Measurements from ENCODE around the gene PLXNA4. TPM values are rescaled to one million over a fixed set of nuclear protein-coding genes. Genes with fewer than 3 reads are reported as not detected.

The PLXNA4 gene
- total RNA-seq, 1 donor from 2014 or later, result 14.0 TPM

DNA sequence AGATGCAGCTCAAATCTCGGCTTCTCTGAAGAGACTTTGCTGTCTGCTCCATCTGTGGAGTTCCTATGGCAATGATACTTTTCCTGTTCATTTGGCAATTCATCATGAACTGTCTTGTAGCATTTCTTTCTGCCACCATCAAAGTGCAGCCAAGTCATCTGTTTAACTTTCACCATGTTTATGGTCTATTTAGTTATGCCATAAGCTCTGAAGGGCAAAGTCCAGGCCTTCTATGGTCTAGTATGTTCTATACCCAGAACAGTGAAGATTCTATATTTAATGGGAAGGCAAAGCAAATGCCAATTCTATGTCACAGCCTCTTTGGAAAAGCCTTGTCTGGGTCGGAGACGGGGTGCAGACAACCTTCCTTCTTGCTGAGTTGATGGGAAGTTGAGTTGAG is 472.6 kb downstream of the PLXNA4 start:
- H3K36me3 ChIP-seq, result no peaks in the 10 kb centered on the region
- no peak for TF ChIP-seq POLR2AphosphoS5 (IDR thresholded peaks at IDR 0.05; ENCODE audit: insufficient read depth in 1 of 2, low read depth in 1 of 2)
- TF ChIP-seq, protein P1, sequence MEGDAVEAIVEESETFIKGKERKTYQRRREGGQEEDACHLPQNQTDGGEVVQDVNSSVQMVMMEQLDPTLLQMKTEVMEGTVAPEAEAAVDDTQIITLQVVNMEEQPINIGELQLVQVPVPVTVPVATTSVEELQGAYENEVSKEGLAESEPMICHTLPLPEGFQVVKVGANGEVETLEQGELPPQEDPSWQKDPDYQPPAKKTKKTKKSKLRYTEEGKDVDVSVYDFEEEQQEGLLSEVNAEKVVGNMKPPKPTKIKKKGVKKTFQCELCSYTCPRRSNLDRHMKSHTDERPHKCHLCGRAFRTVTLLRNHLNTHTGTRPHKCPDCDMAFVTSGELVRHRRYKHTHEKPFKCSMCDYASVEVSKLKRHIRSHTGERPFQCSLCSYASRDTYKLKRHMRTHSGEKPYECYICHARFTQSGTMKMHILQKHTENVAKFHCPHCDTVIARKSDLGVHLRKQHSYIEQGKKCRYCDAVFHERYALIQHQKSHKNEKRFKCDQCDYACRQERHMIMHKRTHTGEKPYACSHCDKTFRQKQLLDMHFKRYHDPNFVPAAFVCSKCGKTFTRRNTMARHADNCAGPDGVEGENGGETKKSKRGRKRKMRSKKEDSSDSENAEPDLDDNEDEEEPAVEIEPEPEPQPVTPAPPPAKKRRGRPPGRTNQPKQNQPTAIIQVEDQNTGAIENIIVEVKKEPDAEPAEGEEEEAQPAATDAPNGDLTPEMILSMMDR (IDR thresholded peaks at IDR 0.05), result no peak
- no peak for TF ChIP-seq POLR2A (IDR thresholded peaks at IDR 0.05)
- DNase-seq (ENCODE audit: extremely low spot score in 2 of 2), result no peak
- H3K27me3 ChIP-seq, result no peaks in the 10 kb centered on the region
- intact Hi-C loops (cut with DNase I), result no loop called here
- no peaks in the 10 kb centered on the region for H3K4me1 ChIP-seq
- no peak overlapping the region for H3K27ac ChIP-seq
- H3K9me3 ChIP-seq, result no peaks in the 10 kb centered on the region
- H3K4me3 ChIP-seq, result no peak overlapping the region

DNA sequence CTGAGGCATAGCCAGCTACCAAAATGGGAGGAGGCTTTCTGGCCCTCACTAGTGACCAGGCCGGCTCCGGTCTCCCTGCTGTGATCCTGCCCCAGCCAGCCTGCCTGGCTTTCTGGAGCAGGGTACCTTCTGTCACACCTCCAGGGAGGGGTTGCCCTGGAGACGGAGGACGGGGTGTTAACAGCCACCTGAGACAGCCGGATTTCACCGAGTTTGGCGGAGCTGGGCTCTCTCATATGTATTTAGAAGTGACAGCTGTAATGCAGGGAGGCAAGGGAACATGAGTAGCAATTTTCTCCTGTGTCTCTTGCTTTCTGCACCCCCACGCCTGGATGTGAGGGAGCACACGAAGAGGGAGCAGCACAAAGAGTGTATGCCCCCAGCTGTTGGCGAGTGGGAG is 473.3 kb downstream of the PLXNA4 start:
- no peak overlapping the region for H3K27ac ChIP-seq
- no peak overlapping the region for H3K4me3 ChIP-seq
- intact Hi-C loops (cut with DNase I), result no loop called here
- no peaks in the 10 kb centered on the region for H3K9me3 ChIP-seq
- H3K27me3 ChIP-seq, result no peaks in the 10 kb centered on the region
- no peaks in the 10 kb centered on the region for H3K36me3 ChIP-seq
- TF ChIP-seq POLR2AphosphoS5 (IDR thresholded peaks at IDR 0.05; ENCODE audit: insufficient read depth in 1 of 2, low read depth in 1 of 2), result no peak
- no peak for TF ChIP-seq POLR2A (IDR thresholded peaks at IDR 0.05)
- TF ChIP-seq, protein P1 (IDR thresholded peaks at IDR 0.05), result no peak
- H3K4me1 ChIP-seq, result no peaks in the 10 kb centered on the region
- DNase-seq (ENCODE audit: extremely low spot score in 2 of 2), result no peak

DNA sequence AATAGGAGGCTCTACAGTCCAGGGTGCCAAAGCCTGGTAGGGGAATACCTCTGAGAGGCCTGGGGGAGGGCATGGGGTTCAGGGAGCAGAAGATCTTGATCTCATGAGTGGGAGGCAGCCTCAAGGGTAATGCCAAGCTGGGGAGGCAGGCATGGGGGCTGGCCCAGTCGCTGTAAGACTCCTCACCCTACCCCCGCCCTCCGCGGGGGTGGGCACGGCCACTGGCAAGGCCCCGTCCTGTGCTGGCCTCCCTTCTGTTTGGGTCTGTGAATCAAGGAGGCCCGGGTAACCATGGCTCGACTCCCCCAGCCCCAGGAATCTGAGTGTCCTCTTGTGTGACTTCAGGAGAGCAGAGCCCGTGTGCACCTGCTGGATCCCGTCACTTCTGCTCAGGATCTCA is 473.9 kb downstream of the PLXNA4 start:
- Histone ChIP-seq H3K4me1 (no peaks in the 10 kb centered on the region), H3K27ac (no peak overlapping the region), H3K9me3 (no peaks in the 10 kb centered on the region), H3K27me3 (no peaks in the 10 kb centered on the region), H3K36me3 (no peaks in the 10 kb centered on the region), H3K4me3 (no peak overlapping the region)
- no peak for DNase-seq (ENCODE audit: extremely low spot score in 2 of 2)
- TF ChIP-seq, protein P1 (IDR thresholded peaks at IDR 0.05), result no peak
- TF ChIP-seq POLR2AphosphoS5 (IDR thresholded peaks at IDR 0.05; ENCODE audit: insufficient read depth in 1 of 2, low read depth in 1 of 2) (no peak), POLR2A (IDR thresholded peaks at IDR 0.05) (no peak)
- intact Hi-C loops (cut with DNase I), result no loop called here

DNA sequence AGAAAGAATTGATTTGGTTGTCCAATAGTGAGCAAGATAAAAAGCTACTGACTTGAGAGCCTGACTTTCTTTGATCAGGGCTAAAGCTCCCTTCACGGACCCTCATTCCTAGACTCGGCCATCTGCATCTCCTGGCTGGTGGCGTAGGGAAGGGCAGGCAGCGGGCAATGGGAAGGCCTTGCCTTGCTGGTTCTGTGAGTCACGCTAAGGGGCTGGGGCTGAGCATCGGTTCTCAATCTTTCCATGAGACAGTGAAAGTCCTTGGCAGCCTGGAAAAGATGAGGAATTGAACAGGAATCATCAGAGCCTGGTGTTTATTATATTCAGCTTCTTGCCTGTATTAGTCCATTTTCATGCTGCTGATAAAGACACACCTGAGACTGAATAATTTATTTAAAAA is 475.3 kb downstream of the PLXNA4 start:
- no peaks in the 10 kb centered on the region for H3K36me3 ChIP-seq
- no peaks in the 10 kb centered on the region for H3K27me3 ChIP-seq
- TF ChIP-seq POLR2A (IDR thresholded peaks at IDR 0.05) (no peak), POLR2AphosphoS5 (IDR thresholded peaks at IDR 0.05; ENCODE audit: insufficient read depth in 1 of 2, low read depth in 1 of 2) (no peak)
- TF ChIP-seq, protein P1 (IDR thresholded peaks at IDR 0.05), result no peak
- H3K9me3 ChIP-seq, result no peaks in the 10 kb centered on the region
- H3K4me1 ChIP-seq, result no peaks in the 10 kb centered on the region
- intact Hi-C loops (cut with DNase I), result no loop called here
- H3K4me3 ChIP-seq, result no peak overlapping the region
- no peak overlapping the region for H3K27ac ChIP-seq
- DNase-seq (ENCODE audit: extremely low spot score in 2 of 2), result no peak

DNA sequence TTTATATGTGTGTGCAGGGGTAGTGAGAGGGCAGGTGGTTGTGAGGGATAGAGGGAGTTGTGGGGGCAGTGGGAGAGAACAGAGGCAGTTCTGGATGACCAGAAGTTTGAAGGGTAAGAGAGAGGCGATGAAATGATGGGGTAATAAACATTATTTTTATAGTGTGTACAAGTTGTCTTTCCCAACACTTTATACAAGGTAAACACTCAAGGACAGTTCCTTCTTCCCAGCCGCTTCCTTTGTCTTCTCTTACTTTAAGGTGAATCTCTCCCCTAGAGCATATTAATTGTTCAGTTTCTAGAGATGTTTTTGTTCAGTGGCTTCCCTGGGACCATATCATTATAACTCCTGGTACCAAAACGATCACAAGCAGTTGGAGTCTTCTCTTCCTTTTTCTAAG is 475.8 kb downstream of the PLXNA4 start:
- DNase-seq (ENCODE audit: extremely low spot score in 2 of 2), result no peak
- intact Hi-C loops (cut with DNase I), result no loop called here
- Histone ChIP-seq H3K27me3 (no peaks in the 10 kb centered on the region), H3K4me3 (no peak overlapping the region), H3K27ac (no peak overlapping the region), H3K4me1 (no peaks in the 10 kb centered on the region), H3K36me3 (no peaks in the 10 kb centered on the region), H3K9me3 (no peaks in the 10 kb centered on the region)
- TF ChIP-seq, protein P1 (IDR thresholded peaks at IDR 0.05), result no peak
- TF ChIP-seq POLR2AphosphoS5 (IDR thresholded peaks at IDR 0.05; ENCODE audit: insufficient read depth in 1 of 2, low read depth in 1 of 2), result no peak
- TF ChIP-seq POLR2A (IDR thresholded peaks at IDR 0.05), result no peak

All from vagina (tissue), 2 donors.